HG03060 (cell line): ENCODE results near the gene PIEZO1.
"Not testable (repeated sequence)": the region's sequence is repeated elsewhere in the genome, so short reads cannot be mapped to it uniquely, and the experiment has no call there.

Experiments
- ATAC-seq: cut with Tn5 transposase; IDR thresholded peaks from one replicate; pipeline ENCODE4 v1.9.1; 2021; ENCODE audit warnings: low read depth, moderate number of reproducible peaks; ENCODE audit not compliant: unreplicated experiment

Gene PIEZO1

DNA sequence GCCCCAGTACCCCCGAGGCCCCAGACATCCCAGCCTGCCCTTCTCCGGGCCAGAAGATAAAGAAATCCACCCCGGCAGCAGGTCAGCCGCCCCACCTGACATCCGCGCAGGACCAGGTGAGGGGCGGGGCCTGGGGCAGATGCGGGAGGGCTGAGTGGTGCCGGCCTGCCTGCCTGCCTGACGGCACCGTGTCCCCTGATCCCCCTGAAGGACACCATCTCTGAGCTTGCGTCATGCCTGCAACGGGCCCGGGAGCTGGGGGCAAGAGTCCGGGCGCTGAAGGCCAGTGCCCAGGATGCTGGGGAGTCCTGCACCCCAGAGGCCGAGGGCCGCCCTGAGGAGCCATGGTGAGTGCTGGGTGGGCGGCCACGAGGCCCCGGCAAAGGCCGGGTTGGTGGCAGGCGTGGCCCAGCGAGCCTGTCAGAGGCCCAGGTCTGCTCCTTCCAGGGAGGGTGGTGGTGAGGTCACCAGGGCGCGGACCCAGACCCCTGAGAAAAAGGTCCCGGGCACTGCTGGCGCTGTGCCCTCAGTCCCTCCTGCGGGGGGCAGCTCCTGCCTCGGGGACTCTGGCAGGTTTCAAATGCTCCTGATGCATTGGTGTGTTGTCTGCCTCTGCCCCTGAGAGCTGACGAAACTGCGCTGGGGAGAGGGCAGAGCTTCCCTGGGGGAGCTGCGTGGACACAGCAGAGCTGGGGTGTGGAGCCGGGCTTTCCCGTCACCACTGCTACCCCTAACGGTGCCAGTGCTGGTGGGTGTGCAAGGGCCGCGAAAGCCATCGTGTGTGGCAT lies 19.7 kb upstream of the PIEZO1 start:
- ATAC-seq = no peak

DNA sequence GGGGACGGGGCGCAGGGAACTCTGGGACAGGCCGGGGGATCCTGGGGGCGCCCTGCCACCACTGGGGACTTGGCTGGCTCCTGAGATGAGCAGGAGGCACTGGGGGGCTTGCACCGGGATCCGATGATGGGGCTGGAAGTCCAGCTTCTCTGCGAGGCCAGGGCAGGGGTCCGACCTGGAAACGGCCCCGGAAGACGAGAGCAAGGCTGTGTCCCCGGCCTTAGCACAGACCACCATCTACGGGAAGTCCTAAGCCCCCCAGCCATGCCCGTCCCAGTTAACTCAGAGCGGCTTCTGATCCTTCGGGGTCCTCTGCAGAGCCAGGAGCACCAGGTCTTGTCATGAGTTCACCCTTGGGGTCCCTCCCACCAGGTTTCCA lies 19.1 kb upstream of the PIEZO1 start:
- ATAC-seq = no peak

DNA sequence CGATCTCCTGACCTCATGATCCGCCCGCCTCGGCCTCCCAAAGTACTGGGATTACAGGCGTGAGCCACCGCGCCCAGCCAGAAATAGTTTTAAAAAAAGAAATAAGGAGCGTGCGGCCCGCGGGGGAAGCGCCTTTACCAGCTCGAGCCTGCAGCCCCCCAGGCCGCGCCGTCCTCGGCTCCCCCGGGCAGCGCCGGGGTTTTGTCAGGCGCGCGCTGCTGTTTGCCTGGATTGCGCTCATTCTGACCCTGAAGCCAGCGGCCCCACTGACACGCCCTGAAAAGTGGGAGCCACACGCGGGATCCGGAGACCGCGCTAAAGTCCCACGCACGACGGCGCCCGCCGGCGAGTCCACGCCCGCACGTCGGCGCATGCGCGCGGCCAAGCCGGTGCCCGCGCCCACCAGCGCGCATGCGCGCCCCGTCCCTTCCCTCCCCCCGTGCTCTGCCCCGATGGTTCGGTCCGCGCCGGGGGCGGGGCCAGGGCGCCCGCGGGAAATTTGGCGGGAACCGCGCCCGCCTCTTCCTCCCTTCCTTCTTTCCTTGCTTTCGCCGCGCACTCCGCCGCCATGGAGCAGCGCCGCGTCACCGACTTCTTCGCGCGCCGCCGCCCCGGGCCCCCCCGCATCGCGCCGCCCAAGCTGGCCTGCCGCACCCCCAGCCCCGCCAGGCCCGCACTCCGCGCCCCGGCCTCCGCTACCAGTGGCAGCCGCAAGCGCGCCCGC lies 18.4 kb upstream of the PIEZO1 start, which contains the start of gene CDT1:
CDT1 (plus strand) TSS at position 526 of the 724 bp plus-strand sequence; CDS start at position 569, 43 bp downstream.
- ATAC-seq = no peak

DNA sequence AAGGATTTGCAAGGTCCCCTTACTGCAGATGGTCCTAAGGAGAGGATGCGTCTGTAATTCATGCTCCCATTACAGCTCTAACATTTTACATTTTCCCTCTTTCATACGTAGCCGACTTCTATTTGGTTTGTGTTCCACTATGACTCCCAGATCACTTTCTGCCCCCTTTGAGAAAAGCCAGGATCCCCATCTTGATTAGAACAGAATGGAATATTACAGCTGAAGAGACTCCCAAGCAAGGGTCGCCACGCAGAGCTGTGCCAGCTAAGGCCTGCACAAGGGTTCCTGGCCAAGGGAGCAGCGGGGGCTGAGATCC lies 15.2 kb upstream of the PIEZO1 start:
- no peak for ATAC-seq

DNA sequence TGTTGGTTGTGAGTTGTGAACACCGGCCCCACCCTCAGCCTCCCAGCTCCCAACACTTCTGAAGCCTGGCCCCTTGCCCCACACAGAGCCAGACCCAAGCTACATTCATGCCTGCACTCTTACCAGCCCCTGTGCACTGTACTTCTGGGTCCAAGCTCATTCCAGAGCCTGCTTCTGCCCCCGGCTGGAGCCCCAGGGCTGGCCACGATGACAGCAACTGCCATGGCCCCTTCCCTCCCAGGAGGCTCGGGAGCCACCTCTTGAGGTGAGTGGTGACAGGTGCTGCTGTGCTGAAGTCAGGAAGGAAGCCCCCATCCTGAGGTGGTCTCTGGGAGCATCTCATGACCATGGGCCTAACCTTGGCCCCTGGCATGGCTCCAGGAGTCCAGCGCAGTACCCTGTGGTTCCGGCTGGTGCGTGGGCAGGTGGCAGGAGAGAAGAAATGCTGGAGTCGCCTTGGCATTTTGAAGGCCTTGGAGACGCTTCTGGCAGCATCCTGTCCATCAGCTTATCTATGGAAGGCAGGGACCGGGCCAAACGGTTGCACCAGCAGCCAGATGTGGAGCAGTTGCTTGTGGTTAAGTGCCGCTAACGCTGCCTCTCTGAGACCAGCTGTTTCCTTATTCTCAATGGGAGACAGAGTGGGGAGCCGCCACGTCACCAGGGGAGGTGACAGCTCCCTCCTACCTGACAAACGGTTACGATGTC lies 14.7 kb upstream of the PIEZO1 start:
- no peak for ATAC-seq

DNA sequence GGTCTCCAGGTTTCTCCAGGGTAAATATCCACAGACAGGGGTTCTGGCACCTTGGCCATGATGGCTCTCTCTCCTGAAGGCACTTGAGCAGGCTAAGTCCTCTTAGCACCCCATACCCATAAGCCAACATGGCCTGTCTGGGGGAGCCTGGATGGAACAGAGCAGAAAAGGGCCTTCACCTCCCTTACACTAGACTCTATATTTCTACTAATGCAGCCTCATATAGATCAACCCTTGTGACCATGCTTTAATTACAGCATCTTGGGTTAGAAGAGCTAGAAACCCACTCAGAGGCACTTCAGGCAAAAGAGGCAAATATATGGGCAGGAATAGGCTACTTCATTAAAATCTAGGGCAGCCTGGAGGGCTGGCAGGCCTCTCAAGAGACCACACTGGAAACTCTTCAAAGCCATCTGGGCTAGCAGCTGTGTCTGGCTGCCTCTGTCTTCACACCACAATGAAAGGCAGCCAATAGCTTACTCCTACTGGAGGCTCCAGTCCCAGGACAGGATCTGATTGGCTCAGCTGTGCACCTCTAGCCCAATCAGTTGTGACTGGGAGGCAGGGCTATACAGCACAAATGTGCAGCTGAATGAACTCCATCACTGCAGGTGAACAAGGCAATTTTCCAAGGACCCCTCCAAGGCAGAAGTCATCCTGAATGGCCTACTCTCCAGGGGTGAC lies 13.9 kb upstream of the PIEZO1 start:
- no peak for ATAC-seq

DNA sequence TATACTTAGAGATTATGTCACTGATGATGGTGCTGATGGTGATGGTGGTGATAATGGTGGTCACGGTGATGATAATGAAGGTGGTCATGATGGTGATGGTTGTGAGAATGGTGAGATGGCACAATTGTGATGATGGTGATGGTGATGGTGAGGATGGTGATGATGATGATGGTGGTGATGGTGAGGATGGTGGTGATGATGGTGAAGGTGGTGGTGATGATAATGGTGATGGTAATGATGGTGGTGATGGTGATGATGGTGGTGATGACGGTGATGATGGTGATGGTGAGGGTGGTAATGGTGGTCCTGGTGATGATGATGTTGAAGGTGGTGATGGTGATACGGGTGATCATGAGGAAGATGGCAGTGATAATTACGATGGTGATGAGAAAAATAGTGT lies 13.1 kb upstream of the PIEZO1 start:
- no peak for ATAC-seq

DNA sequence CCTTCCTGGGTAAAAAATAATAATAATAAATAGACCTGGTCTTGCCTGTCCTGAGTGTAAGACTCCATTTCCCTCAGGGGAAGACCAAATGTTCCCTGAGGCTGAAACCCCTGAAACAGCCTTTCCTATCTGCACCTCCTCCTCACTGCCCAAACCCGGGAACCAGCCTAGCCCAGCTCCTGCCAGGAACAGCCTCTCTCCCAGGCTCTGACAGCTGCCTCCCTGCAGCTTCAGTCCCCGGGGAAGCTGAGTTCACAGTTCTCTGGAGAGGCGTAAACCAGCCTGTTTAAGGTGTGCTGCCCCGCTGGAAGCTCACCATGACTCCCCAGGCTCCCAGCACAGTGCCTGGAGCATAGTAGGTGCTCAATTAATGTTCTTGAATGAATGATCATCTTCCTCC lies 11.3 kb upstream of the PIEZO1 start:
- ATAC-seq = no peak

DNA sequence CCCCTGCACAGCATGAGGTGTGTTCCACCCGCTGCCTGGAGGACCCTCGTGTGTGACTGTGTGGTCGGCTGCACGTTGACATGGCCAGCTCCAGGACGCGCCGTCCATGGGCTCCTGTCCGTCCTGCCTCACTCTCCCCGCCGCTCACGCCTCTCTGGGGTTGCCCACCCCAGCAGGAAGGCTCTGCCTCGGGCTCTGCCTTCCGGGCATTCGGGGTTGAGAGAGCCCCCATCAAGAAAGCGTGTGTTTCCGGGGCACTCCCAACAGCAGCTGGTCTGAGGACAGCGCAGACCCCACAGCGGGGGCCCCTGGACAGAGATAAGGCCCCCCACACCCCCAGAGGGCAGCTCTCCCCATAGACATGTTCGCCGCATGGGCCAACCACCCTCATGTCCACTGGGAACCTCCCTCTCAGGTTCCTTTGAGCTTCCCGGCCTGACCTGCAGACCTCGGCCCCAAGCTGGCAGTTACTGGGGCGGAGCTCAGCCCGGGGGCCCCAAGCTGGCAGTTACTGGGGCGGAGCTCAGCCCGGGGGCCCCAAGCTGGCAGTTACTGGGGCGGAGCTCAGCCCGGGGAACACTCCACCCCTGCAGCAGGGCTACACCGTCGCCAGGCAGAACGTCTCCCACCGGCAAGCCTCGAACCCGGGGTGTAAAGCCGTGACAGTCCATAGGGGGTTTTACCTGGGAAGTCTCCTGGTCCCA lies 8.4 kb upstream of the PIEZO1 start:
- ATAC-seq = no peak

DNA sequence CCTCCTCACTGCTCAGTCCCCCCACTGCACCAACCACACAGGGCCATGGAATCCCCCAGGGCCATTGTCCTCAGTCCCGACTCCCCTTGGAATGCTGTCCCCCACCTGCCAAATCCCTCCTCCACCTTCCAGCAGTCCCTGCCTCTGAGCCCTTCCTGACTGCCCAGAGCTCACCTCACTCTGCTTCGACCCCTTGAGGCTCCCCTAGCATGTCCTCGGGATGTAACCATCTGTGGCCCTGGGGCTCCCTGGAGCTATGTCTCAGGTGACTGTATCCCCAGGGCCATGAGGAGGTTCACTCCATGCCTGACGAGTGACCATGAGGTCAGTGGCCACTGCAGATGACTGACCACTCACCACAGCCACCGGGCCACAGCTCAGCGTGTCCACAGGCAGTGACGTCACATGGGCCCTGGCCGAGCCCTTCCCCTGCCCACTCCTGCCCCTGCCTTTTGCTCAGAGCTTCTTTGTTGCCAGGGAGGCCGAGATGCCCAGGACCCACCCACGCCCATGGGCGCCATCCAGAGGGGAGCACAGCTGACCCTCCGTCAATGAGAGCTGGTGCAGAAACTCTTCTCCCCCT lies 7.7 kb upstream of the PIEZO1 start:
- ATAC-seq = no peak

DNA sequence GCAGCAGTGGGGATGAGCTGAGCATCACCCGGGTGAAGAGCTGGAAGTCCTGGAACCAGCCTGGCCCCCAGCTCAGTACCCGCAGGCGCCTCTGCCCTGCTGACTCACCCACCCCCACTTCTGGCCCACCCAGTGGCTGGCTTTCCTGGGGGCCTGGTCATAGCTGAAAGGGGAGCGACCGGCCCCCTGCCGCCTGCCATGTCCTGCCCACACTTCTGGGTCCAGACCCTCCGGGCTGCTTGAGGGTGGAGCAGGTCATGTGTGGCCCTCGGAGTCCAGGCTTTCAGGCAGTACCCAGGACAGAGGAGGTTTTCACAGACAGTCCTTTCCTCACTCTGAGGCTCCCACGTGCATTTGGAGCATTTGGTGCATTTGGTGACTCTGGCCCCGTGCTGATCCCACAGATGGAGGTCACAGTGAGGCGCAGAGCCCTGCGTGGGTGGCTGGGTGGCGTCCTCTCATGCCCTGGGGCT lies 7.1 kb upstream of the PIEZO1 start:
- ATAC-seq = no peak

DNA sequence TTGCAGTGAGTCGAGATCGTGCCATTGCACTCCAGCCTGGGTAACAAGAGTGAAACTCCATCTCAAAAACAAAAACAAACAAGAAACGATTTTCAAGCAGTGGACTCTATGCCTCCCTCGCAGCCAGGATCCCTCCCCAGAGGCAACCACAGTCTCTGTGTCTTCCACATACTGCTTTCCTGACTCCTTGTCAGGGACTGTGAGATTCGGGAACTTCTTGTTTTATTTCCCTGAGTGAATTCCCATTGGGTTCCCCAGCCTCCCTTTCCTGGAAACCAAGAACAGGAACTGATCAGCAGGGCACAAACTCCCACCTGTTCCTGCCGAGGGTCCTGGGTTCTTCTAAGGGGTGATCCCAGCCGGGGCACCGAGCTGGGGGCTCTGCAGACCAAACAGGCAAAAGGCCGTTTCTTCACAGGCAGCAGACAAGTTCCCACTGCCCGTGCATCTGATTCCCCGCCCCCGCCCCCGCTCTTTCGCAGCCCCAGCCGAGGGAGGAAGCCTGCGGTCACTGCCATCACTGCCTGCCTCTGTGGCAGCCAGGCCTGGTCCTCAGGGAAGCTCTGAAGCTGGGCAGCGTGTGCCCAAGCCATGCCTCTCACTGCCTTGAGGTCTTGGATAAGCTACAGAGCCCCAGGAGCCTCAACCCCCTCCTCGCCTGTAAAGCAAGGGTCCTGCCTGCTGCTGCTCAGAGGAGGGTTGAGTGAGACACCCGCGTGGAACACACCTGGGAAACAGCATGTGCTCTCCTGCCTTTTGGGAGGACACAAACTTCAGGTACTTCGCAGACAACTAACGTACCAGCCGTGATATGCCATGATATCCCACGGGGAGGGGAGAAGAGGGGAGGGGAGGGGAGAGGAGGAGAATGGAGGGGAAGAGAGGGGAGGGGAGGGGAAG lies 5.5 kb upstream of the PIEZO1 start:
- ATAC-seq = no peak

DNA sequence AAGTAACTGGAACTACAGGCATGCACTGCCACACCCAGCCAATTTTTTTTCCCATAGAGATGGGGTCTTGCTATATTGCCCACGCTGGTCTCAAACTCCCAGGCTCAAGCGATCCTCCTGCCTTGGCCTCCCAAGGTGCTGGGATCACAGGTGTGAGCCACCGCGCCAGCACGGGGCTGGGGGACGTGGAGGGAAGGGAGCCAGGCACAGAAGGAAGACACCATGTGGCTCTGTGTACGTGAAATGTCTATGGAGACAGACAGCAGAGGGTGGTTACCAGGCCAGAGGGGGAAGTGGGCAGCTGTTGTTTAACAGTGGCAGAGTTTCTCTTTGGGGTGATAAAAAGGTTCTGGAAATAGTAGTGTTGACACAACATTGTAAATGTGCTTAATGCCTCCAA lies 4.6 kb upstream of the PIEZO1 start:
- ATAC-seq = no peak

DNA sequence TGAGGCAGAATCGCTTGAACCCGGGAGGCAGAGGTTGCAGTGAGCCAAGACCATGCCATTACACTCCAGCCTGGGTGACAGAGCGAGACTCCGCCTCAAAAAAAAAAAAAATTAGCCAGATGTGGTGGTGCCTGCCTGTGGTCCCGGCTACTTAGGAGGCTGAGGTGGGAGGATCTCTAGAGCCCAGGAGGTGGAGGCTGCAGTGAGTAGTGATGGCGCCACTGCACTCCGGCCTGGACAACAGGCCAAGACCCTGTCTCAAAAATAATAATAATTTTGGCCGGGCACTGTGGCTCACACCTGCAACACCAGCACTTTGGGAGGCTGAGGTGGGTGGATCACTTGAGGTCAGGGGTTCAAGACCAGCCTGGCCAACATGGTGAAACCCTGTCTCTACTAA lies 3.7 kb upstream of the PIEZO1 start:
- ATAC-seq = not testable (repeated sequence)

DNA sequence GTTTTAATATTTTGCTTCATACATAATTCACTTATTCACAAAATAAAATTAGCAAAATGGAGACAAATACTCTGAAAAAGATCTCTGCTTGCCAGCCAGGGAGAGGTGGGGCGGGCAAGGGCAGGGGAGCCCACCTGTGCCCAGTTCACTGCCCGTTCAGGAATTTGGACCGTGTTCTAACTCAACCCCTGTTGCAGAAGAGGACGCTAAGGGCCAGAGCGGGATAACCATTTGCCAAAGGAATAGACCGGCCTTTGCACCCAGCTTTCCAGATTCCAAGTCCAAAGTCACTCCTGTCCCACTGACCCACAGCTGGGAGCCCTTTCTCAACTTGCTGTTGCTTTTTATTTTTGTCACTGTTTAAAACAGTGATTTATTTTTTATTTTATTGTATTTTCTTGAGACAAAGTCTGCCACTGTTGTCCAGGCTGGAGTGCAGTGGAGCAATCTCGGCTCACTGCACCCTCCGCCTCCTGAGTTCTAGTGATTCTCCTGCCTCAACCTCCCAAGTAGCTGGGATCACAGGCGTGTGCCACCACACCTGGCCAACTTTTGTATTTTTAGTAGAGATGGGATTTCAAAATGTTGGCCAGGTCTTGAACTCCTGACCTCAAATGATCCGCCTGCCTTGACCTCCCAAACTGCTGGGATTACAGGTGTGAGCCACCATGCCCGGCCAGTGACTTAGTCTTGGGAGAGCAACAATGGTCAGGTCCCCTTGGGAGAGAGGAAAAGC lies 2.7 kb upstream of the PIEZO1 start:
- no peak for ATAC-seq

DNA sequence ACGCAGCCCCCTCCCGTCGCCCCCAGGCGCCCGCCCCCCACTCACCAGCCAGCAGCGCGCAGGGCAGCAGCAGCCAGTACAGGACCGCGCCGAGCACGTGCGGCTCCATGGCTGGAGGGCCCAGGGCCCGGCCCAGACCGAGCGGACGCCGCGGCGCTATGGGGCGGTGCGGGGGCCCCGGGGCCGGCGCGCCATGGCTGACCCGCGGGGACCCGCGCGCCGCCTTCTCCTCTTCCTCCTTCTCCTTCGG lies 239 bp downstream of the PIEZO1 start:
- ATAC-seq = no peak

DNA sequence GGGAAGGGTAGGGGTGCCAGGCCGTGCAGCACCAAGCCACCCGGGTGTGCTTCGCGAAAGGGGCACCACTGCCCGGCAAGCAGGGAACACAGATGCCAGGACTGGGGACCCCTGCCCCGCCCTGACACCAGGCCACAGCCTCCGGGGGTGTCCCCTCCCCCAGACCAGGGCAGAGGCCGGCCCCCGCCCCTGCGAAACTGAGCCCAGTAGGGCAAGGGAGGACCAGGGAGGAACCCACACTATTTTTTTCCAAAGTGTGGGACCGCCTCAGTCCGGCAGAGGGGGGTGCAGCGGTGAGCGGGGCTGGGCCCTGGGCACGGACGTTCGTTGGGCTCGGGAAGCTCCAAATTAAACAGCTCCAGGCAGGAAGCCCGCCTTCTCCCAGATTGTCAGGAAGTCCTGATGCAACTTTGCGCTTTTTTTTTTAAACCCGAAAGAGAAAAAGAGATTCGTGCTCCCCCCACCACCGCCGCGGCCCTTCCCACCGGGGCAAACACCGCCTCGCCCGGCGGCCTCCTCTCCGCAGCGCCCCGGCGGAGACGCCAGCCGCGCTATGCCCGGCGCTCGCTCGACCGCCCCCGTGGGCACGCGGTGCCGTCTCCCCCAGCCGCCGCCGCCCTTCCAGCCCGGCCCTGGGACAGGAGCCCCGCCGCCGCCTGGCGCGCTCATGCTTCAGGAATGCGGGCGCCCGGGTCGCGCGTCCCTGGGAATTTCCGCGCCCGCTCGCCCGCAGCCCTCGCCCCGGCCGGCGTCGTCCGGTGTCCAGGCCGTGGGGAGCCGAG lies 755 bp downstream of the PIEZO1 start:
- no peak for ATAC-seq
